Mesendoderm (in vitro differentiated cells): Measurements from ENCODE around the gene MRPS25.

Source experiments
- DNase-seq: peaks from one replicate; pipeline ENCODE4 v3.0.0; 2013
- H2AK5ac ChIP-seq: 2 replicates; pipeline ENCODE4 v1.6.1; 2013; ENCODE audit warnings: low read length, inconsistent platforms
- H2BK120ac ChIP-seq: 2 replicates; pipeline ENCODE4 v1.6.1; 2013; ENCODE audit warnings: low read depth, mild to moderate bottlenecking, low read length, moderate library complexity, mixed read lengths
- H2BK15ac ChIP-seq: replicated peaks from 2 replicates; pipeline ENCODE4 v1.6.1; 2013; ENCODE audit warnings: low read depth, mild to moderate bottlenecking, moderate library complexity
- H2BK5ac ChIP-seq: 2 replicates; pipeline ENCODE4 v1.6.1; 2013; ENCODE audit warnings: low read length, inconsistent platforms
- H3K18ac ChIP-seq: 2 replicates; pipeline ENCODE4 v1.6.1; 2013; ENCODE audit warnings: mild to moderate bottlenecking, low read length, mixed read lengths
- H3K23ac ChIP-seq: one replicate; pipeline ENCODE4 v1.6.1; 2013; ENCODE audit warnings: low read length
- H3K27ac ChIP-seq: 2 replicates; pipeline ENCODE4 v1.5.1; 2013; ENCODE audit warnings: low read depth, mild to moderate bottlenecking, inconsistent platforms, low read length, moderate library complexity
- H3K27me3 ChIP-seq: 2 replicates; pipeline ENCODE4 v1.6.1; 2013; ENCODE audit warnings: low read length, control low read depth, mild to moderate bottlenecking, inconsistent platforms; ENCODE audit not compliant: insufficient read depth, poor library complexity
- H3K36me3 ChIP-seq: 2 replicates; pipeline ENCODE4 v1.6.1; 2013; ENCODE audit warnings: low read length, inconsistent platforms; ENCODE audit not compliant: control insufficient read depth, insufficient read depth
- H3K4ac ChIP-seq: one replicate; pipeline ENCODE4 v1.6.1; 2013; ENCODE audit warnings: low read depth, mild to moderate bottlenecking, low read length, moderate library complexity
- H3K4me1 ChIP-seq: 2 replicates; pipeline ENCODE4 v1.6.1; 2013; ENCODE audit warnings: low read depth, low read length, inconsistent platforms; ENCODE audit not compliant: control insufficient read depth
- H3K4me2 ChIP-seq: 2 replicates; pipeline ENCODE4 v1.6.1; 2013; ENCODE audit warnings: low read length
- H3K4me3 ChIP-seq: 2 replicates; pipeline ENCODE4 v1.5.1; 2013; ENCODE audit warnings: mild to moderate bottlenecking, low read length
- H3K56ac ChIP-seq: one replicate; pipeline ENCODE4 v1.6.1; 2013; ENCODE audit warnings: low read length
- H3K79me1 ChIP-seq: 2 replicates; pipeline ENCODE4 v1.6.1; 2013; ENCODE audit warnings: low read length, inconsistent platforms
- H3K79me2 ChIP-seq: 2 replicates; pipeline ENCODE4 v1.6.1; 2013; ENCODE audit warnings: mild to moderate bottlenecking, low read length; ENCODE audit not compliant: control insufficient read depth, insufficient read depth
- H3K9ac ChIP-seq: 2 replicates; pipeline ENCODE4 v1.6.1; 2013; ENCODE audit warnings: low read length, inconsistent platforms
- H4K5ac ChIP-seq: one replicate; pipeline ENCODE4 v1.6.1; 2013; ENCODE audit warnings: low read length
- H4K8ac ChIP-seq: one replicate; pipeline ENCODE4 v1.6.1; 2013; ENCODE audit warnings: low read depth, mild to moderate bottlenecking, control low read depth, low read length, moderate library complexity
- WGBS: extraction: QIAGEN DNeasy Blood & Tissue Kit; methylation state at CpG from one replicate; pipeline ENCODE4 v1.1.7; 2013; ENCODE audit warnings: low lambda C conversion rate, missing lambda C conversion rate; ENCODE audit not compliant: insufficient coverage; ENCODE audit errors: extremely low coverage; 5-methylcytosine and 5-hydroxymethylcytosine counted together

Gene MRPS25

DNA sequence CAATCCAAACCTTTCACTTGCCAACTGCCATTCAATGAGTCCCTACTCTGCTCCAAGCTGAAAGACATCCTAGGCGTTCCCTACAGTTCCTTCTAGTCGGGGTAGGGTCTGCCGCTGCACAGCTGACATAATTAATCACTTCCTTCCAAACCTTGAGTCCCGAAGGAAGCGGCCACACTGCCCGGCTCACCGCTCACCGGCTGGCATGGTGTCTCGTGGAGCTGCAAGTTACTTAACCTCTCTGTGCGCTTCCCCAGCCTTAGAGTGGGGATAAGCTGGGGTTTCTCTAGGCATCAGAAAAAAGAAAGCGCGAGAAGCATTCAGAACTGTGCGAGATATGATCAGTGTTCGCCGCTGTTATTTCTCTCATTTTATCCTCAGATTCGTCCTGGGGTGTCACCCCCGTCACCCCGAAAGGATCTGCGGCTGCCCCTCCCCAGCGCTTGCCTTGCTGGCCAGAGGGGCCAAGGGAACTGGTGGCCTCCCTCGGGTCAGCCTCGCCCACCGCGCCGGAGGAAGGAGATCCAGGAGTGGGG is 748 bp downstream of the MRPS25 start:
- peak; percentile 37 for DNase-seq
- Histone ChIP-seq H3K18ac (peak overlapping the region; percentile 1), H4K5ac (no peak overlapping the region), H3K4me3 (peak overlapping the region; percentile 83), H3K27ac (no peak overlapping the region), H2BK120ac (no peak overlapping the region), H2BK5ac (no peak overlapping the region), H3K4me1 (peaks cover 5% of the 10 kb centered on the region), H3K56ac (peak overlapping the region; percentile 98), H3K4me2 (peak overlapping the region; percentile 79), H3K36me3 (no peaks in the 10 kb centered on the region), H4K8ac (no peak overlapping the region), H3K27me3 (no peaks in the 10 kb centered on the region), H2AK5ac (no peak overlapping the region), H3K79me2 (peaks cover 20% of the 10 kb centered on the region), H3K79me1 (peaks cover 14% of the 10 kb centered on the region), H2BK15ac (no peak overlapping the region), H3K4ac (peak overlapping the region; percentile 44), H3K23ac (peak overlapping the region; percentile 66), H3K9ac (peak overlapping the region; percentile 94)
- no CpG with 5 or more reads among the region's 25 CpGs for WGBS

DNA sequence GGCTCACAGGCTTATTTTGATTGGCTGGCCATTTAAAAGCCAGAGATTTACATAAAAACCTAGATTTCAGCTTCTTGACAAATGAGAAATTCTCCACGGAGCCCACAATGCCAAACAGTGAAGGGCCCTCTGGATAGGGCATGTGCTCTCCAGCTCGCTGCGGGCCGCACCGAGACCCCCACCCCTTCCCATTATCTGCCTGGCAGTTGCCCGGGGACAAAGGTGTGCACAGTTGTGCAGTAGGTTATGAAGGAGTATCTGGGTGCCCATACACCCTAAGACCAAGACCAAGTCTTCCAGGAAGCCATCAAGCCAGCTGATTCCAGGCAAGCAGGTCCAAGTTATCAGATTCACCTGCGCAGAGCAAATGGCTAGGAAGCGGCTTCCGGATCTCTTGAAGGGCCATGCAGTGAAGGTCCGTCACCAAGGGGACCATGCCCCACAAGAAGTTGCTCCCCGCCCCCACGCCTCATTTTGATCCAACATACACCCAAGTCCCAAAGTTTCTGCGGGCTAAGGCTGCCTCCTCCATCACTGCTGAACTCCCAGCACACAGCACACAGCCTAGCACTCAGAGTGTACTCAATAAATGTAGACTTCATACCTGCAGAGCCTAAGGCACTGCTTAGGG is 1.3 kb downstream of the MRPS25 start:
- Histone ChIP-seq H3K18ac (no peak overlapping the region), H3K4ac (no peak overlapping the region), H3K27me3 (no peaks in the 10 kb centered on the region), H3K23ac (peak overlapping the region; percentile 66), H3K56ac (peak overlapping the region; percentile 98), H3K79me2 (peaks cover 20% of the 10 kb centered on the region), H3K4me1 (peaks cover 5% of the 10 kb centered on the region), H4K8ac (no peak overlapping the region), H2AK5ac (no peak overlapping the region), H2BK15ac (no peak overlapping the region), H3K79me1 (peaks cover 17% of the 10 kb centered on the region), H2BK120ac (no peak overlapping the region), H4K5ac (no peak overlapping the region), H3K27ac (no peak overlapping the region), H3K9ac (peak overlapping the region; percentile 94), H2BK5ac (no peak overlapping the region), H3K36me3 (no peaks in the 10 kb centered on the region), H3K4me2 (peak overlapping the region; percentile 79), H3K4me3 (peak overlapping the region; percentile 83)
- WGBS: no CpG with 5 or more reads among the region's 13 CpGs
- no peak for DNase-seq

DNA sequence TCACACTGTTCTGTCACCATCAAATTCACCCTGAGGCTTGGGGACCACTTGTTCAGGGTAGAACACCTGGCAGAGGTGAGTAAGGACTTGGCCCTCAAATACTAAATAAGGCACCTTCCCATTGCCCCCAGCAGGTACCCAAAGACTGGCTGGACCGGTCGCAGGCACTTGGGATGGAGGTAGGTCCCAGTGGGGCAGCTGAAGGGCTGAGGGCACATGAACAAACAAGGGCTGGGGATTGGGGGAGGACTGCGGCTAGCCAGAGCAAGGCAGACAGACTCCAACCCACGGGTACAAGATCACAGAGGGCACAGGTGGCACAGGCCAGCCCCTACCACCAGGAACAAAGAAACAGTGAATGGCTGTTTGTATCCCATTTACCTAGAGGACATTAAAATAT is 1.9 kb downstream of the MRPS25 start:
- no peaks in the 10 kb centered on the region for H3K27me3 ChIP-seq
- no peaks in the 10 kb centered on the region for H3K36me3 ChIP-seq
- H3K4me3 ChIP-seq: no peak overlapping the region
- no peak overlapping the region for H4K5ac ChIP-seq
- peak overlapping the region; percentile 27 for H3K27ac ChIP-seq
- H2AK5ac ChIP-seq: no peak overlapping the region
- no CpG with 5 or more reads among the region's 4 CpGs for WGBS
- H3K56ac ChIP-seq: no peak overlapping the region
- no peak overlapping the region for H4K8ac ChIP-seq
- H3K79me2 ChIP-seq: peaks cover 20% of the 10 kb centered on the region
- H2BK15ac ChIP-seq: no peak overlapping the region
- peaks cover 5% of the 10 kb centered on the region for H3K4me1 ChIP-seq
- no peak overlapping the region for H2BK5ac ChIP-seq
- H3K4ac ChIP-seq: no peak overlapping the region
- DNase-seq: no peak
- no peak overlapping the region for H3K18ac ChIP-seq
- no peak overlapping the region for H3K9ac ChIP-seq
- H3K4me2 ChIP-seq: no peak overlapping the region
- no peak overlapping the region for H3K23ac ChIP-seq
- no peak overlapping the region for H2BK120ac ChIP-seq
- H3K79me1 ChIP-seq: peaks cover 17% of the 10 kb centered on the region

DNA sequence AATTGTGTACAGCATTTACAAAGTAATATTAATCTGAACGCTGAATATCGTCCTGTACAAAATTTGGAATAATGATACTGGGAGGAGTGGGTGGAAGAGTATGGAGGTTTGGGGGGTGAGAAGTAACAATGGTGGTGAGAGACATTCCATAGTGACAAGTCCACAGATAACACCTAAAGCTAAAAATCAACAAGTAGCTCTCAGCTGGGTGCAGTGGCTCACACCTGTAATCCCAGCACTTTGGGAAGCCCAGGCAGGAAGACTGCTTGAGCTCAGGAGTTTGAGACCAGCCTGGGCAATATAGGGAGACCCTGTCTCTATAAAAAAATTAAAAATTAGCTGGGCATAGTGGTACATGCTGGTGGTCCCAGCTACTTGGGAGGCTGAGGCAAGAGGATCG is 5.1 kb downstream of the MRPS25 start:
- H3K9ac ChIP-seq: no peak overlapping the region
- H3K56ac ChIP-seq: no peak overlapping the region
- H3K4me2 ChIP-seq: no peak overlapping the region
- no peak overlapping the region for H4K5ac ChIP-seq
- H2BK15ac ChIP-seq: no peak overlapping the region
- no peak overlapping the region for H4K8ac ChIP-seq
- H2BK120ac ChIP-seq: no peak overlapping the region
- no peak overlapping the region for H2BK5ac ChIP-seq
- H3K4me3 ChIP-seq: no peak overlapping the region
- H3K4ac ChIP-seq: no peak overlapping the region
- no peak overlapping the region for H3K23ac ChIP-seq
- WGBS: no CpG with 5 or more reads among the region's 3 CpGs
- peaks cover 26% of the 10 kb centered on the region for H3K79me1 ChIP-seq
- H3K27ac ChIP-seq: no peak overlapping the region
- no peaks in the 10 kb centered on the region for H3K27me3 ChIP-seq
- DNase-seq: peak; percentile 32
- peaks cover 34% of the 10 kb centered on the region for H3K79me2 ChIP-seq
- H3K4me1 ChIP-seq: peaks cover 5% of the 10 kb centered on the region
- no peak overlapping the region for H2AK5ac ChIP-seq
- no peak overlapping the region for H3K18ac ChIP-seq
- peaks cover 6% of the 10 kb centered on the region for H3K36me3 ChIP-seq

DNA sequence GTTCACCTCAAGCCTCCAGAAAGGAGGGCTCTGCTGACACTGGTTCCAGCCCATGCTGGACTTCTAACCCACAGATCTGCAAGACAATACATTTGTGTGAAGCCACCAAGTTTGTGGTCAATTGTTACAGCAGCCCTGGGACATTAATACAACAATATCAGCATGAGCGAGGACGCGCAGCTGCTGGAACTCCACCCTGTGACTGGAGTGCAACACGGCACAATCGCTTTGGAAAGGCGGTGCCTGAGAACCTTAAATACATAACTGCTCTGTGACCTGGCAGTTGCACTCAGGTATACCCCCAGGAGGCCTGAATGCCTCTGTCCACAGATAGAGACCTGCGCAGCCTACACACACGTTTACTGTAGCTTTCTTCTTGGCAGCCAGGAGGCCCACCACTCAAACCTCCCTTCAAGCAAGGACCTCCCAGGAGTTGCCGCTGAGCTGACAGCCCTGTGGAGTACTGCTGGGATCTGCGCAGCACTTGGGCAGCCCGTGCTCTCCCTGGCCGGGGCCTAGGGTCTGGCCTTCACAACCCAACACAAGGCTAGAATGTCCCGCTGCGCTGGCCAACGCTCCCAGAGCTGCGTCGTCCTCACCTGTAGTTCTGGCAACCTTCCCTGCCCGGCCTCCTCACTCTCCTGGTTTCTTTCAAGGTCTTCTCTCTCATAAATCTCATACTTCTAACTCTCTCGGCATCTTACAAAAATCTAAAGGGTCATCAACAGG is 8.3 kb downstream of the MRPS25 start:
- Histone ChIP-seq H3K27me3 (no peaks in the 10 kb centered on the region), H3K56ac (no peak overlapping the region), H3K9ac (no peak overlapping the region), H3K18ac (no peak overlapping the region), H2AK5ac (no peak overlapping the region), H2BK5ac (no peak overlapping the region), H2BK120ac (no peak overlapping the region), H3K79me2 (peaks cover 17% of the 10 kb centered on the region), H3K79me1 (peaks cover 18% of the 10 kb centered on the region), H2BK15ac (no peak overlapping the region), H4K5ac (no peak overlapping the region), H3K36me3 (peaks cover 8% of the 10 kb centered on the region), H3K4me3 (no peak overlapping the region), H3K23ac (no peak overlapping the region), H3K4me1 (no peaks in the 10 kb centered on the region), H4K8ac (no peak overlapping the region), H3K27ac (no peak overlapping the region), H3K4me2 (no peak overlapping the region), H3K4ac (no peak overlapping the region)
- no CpG with 5 or more reads among the region's 19 CpGs for WGBS
- DNase-seq: no peak
